HFF-Myc (cell line): ENCODE results near the gene DEFB116.
"Not testable (repeated sequence)": the region's sequence is repeated elsewhere in the genome, so short reads cannot be mapped to it uniquely, and the experiment has no call there.

Experiments
- DNase-seq: peaks from one replicate; pipeline ENCODE4 v3.0.0-alpha.2; 2011; ENCODE audit warnings: low read depth; ENCODE audit errors: extremely low read depth
- H3K4me3 ChIP-seq: replicated peaks from 2 replicates; pipeline ENCODE4 v1.5.1; 2011; ENCODE audit warnings: low read depth, mild to moderate bottlenecking, control low read depth, low read length
- TF ChIP-seq, protein P1 (sequence below): IDR thresholded peaks from 2 replicates; pipeline ENCODE4 v1.5.1; 2012; ENCODE audit warnings: mild to moderate bottlenecking, low read depth, low read length, control low read depth; ENCODE audit errors: missing control alignments

The DEFB116 gene

GRCh38 chr20:31308535-31309162 is at the start of gene DEFB116:
TSS of gene DEFB116 (minus strand) at chr20:31308585. CDS start at chr20:31308585, 0 bp downstream.
- TF ChIP-seq, protein P1, sequence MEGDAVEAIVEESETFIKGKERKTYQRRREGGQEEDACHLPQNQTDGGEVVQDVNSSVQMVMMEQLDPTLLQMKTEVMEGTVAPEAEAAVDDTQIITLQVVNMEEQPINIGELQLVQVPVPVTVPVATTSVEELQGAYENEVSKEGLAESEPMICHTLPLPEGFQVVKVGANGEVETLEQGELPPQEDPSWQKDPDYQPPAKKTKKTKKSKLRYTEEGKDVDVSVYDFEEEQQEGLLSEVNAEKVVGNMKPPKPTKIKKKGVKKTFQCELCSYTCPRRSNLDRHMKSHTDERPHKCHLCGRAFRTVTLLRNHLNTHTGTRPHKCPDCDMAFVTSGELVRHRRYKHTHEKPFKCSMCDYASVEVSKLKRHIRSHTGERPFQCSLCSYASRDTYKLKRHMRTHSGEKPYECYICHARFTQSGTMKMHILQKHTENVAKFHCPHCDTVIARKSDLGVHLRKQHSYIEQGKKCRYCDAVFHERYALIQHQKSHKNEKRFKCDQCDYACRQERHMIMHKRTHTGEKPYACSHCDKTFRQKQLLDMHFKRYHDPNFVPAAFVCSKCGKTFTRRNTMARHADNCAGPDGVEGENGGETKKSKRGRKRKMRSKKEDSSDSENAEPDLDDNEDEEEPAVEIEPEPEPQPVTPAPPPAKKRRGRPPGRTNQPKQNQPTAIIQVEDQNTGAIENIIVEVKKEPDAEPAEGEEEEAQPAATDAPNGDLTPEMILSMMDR: no peak

GRCh38 chr20:31355981-31356380 is 47.6 kb upstream of the DEFB116 start:
- H3K4me3 ChIP-seq: no peak overlapping the region
- DNase-seq: no peak
- TF ChIP-seq, protein P1: no peak

More at GRCh38 chr20:31308535-31309162, at the start of gene DEFB116:
- no peak for DNase-seq
- no peak within 1 kb of the TSS for H3K4me3 ChIP-seq

GRCh38 chr20:31341470-31341869 is 33.1 kb upstream of the DEFB116 start:
- no peak overlapping the region for H3K4me3 ChIP-seq
- TF ChIP-seq, protein P1: no peak
- no peak for DNase-seq

GRCh38 chr20:31330893-31331292 is 22.5 kb upstream of the DEFB116 start:
- no peak for DNase-seq
- TF ChIP-seq, protein P1: no peak
- no peak overlapping the region for H3K4me3 ChIP-seq

DNA sequence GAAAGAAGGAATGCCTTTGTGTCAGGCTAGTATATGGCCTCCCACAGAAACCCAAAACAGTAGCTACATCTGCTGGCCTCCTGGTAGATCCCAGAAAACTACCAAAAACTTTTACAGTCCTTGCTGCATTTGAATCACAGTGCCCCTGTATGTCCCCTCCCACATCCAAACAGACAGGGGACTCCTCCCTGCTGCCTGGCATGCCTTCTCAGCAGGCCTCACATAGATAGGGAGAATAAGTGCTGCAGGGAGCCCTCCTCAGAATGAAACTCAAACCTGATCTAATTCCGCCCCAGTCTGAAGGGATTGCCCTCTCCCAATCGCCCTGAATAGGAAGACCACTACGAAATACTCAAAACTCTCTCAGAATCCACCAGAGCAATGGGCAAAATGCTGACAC is 14.1 kb upstream of the DEFB116 start:
- no peak overlapping the region for H3K4me3 ChIP-seq
- DNase-seq: no peak
- TF ChIP-seq, protein P1: no peak

GRCh38 chr20:31284964-31285363 is 23.4 kb downstream of the DEFB116 start:
- DNase-seq: not testable (repeated sequence)

GRCh38 chr20:31278178-31278577 is 30.2 kb downstream of the DEFB116 start:
- no peak overlapping the region for H3K4me3 ChIP-seq
- no peak for DNase-seq
- TF ChIP-seq, protein P1: no peak

More at GRCh38 chr20:31284964-31285363, 23.4 kb downstream of the DEFB116 start:
- H3K4me3 ChIP-seq: not testable (repeated sequence)
